GM12873 (cell line): Measurements from ENCODE around the gene ZNF454.

Experiments
- CTCF ChIP-seq: IDR thresholded peaks from 2 replicates; pipeline ENCODE4 v1.5.1; 2012; ENCODE audit warnings: low read depth, mild to moderate bottlenecking, moderate library complexity, low read length, control low read depth; ENCODE audit not compliant: insufficient read depth; ENCODE audit errors: missing control alignments

The ZNF454 gene

GRCh38 chr5:179008667-179009066 lies 67.7 kb downstream of the ZNF454 start:
- no peak for TF ChIP-seq CTCF
